Rectal smooth muscle tissue (tissue), 1 donor: ENCODE data around the gene CTXN3.
A peak's percentile ranks its signal among the peaks of the same experiment; 100 is the strongest.

Source experiments
- H3K27ac ChIP-seq: one replicate; pipeline ENCODE4 v1.7.0; 2013; ENCODE audit warnings: low read depth, low read length, inconsistent platforms
- H3K27me3 ChIP-seq: one replicate; pipeline ENCODE4 v1.7.0; 2013; ENCODE audit warnings: low read length; ENCODE audit not compliant: control insufficient read depth, insufficient read depth
- H3K36me3 ChIP-seq: one replicate; pipeline ENCODE4 v1.7.0; 2013; ENCODE audit warnings: low read length; ENCODE audit not compliant: control insufficient read depth, insufficient read depth
- H3K4me1 ChIP-seq: one replicate; pipeline ENCODE4 v1.7.0; 2013; ENCODE audit warnings: low read length; ENCODE audit not compliant: control insufficient read depth, insufficient read depth
- H3K4me3 ChIP-seq: one replicate; pipeline ENCODE4 v1.7.0; 2013; ENCODE audit warnings: low read length
- H3K9ac ChIP-seq: one replicate; pipeline ENCODE4 v1.7.0; 2013; ENCODE audit warnings: low read length

The CTXN3 gene

GRCh38 chr5:127619908-127620479 lies 28.9 kb upstream of the CTXN3 start:
- Histone ChIP-seq H3K27ac (no peak overlapping the region), H3K27me3 (no peaks in the 10 kb centered on the region), H3K36me3 (no peaks in the 10 kb centered on the region), H3K4me3 (no peak overlapping the region), H3K9ac (no peak overlapping the region), H3K4me1 (peaks cover 2% of the 10 kb centered on the region)

DNA sequence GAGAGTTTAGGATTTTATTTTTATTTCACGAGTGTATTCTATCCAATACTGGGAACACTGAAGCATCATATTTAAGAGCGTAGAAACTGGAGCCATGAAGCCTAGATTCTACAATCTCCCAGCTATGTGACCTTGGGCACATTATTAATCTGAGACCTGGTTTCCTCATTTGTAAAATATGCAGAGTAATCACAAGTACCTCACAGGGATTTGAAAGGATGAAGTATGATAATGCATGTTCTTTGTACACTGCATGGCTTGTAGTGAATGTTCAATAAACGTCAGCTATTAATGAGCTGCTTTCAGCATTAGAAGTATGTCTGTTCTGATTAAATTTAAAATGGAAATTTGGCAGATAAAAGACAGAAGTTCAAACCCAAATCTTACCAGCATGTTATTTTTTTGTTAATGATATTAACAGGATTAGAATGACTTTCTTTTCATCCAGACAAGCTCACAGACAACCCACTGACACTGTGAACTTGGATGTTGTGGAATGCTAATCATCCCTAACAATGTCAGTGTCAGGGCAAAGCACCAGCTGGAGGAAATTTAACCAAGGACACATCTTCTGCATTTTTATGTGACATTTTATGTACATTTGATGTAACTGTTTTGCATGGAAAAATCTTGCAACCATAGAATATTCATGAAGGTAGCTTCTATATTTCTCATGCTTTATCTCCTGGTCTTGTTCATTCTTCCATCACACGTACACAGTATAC lies 27.1 kb upstream of the CTXN3 start:
- Histone ChIP-seq H3K36me3 (no peaks in the 10 kb centered on the region), H3K27ac (no peak overlapping the region), H3K4me3 (no peak overlapping the region), H3K4me1 (no peaks in the 10 kb centered on the region), H3K9ac (no peak overlapping the region), H3K27me3 (no peaks in the 10 kb centered on the region)

DNA sequence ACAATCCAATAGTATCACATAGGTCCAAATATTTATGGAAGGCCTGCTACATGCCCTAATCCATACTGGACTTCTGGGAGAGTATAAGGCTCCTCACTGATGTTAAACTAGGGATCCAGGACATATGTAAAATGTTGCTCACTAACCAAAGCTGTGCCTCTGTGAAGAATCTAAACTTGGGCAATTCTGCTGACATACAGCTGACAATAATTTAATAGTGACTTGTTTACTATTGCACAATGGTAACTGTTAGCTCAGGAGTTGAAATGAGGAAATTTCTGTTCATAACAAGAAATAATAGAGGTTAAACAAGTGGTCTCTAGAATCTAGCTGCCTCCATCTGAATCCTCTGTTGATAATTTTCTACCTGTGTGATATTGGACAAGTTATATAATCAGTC lies 14.9 kb upstream of the CTXN3 start:
- Histone ChIP-seq H3K27me3 (no peaks in the 10 kb centered on the region), H3K27ac (no peak overlapping the region), H3K36me3 (no peaks in the 10 kb centered on the region), H3K4me3 (no peak overlapping the region), H3K9ac (no peak overlapping the region), H3K4me1 (no peaks in the 10 kb centered on the region)

DNA sequence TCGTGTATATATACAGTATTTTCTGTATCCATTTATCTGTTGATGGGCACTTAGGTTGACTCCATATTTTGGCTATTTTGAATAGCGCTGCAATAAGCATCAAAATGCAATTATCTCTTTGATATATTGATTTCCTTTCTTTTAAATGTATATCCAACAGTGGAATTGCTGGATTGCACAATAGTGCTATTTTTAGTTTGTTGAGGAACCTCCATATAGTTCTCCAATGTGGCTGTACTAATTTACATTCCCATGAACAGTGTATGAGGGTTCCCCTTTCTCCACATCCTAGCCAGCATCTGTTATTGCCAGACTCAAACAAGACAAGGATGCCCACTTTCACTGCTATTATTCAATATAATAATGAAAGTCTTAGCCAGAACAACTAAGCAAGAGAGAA lies 9.1 kb upstream of the CTXN3 start:
- Histone ChIP-seq H3K9ac (no peak overlapping the region), H3K4me3 (no peak overlapping the region), H3K4me1 (peaks cover 6% of the 10 kb centered on the region), H3K27me3 (no peaks in the 10 kb centered on the region), H3K27ac (no peak overlapping the region), H3K36me3 (no peaks in the 10 kb centered on the region)

GRCh38 chr5:127642949-127643348 lies 5.9 kb upstream of the CTXN3 start:
- Histone ChIP-seq H3K27me3 (no peaks in the 10 kb centered on the region), H3K4me1 (peaks cover 21% of the 10 kb centered on the region), H3K36me3 (no peaks in the 10 kb centered on the region), H3K4me3 (no peak overlapping the region), H3K27ac (no peak overlapping the region), H3K9ac (no peak overlapping the region)

- no peaks in the 10 kb centered on the region for H3K27me3 ChIP-seq
- H3K4me1 ChIP-seq: peaks cover 21% of the 10 kb centered on the region
- H3K36me3 ChIP-seq: no peaks in the 10 kb centered on the region
- H3K9ac ChIP-seq: no peak overlapping the region
- peak overlapping the region; percentile 17 for H3K27ac ChIP-seq
- no peak overlapping the region for H3K4me3 ChIP-seq
Observed at GRCh38 chr5:127643607-127644006, 5.3 kb upstream of the CTXN3 start.

GRCh38 chr5:127645300-127645726 lies 3.6 kb upstream of the CTXN3 start:
- Histone ChIP-seq H3K4me3 (no peak overlapping the region), H3K36me3 (no peaks in the 10 kb centered on the region), H3K4me1 (peaks cover 33% of the 10 kb centered on the region), H3K9ac (no peak overlapping the region), H3K27ac (no peak overlapping the region), H3K27me3 (no peaks in the 10 kb centered on the region)

GRCh38 chr5:127647361-127647958 lies 1.4 kb upstream of the CTXN3 start:
- H3K27ac ChIP-seq: peak overlapping the region; percentile 78
- H3K27me3 ChIP-seq: no peaks in the 10 kb centered on the region
- no peaks in the 10 kb centered on the region for H3K36me3 ChIP-seq
- no peak overlapping the region for H3K9ac ChIP-seq
- H3K4me1 ChIP-seq: peaks cover 41% of the 10 kb centered on the region
- no peak overlapping the region for H3K4me3 ChIP-seq

DNA sequence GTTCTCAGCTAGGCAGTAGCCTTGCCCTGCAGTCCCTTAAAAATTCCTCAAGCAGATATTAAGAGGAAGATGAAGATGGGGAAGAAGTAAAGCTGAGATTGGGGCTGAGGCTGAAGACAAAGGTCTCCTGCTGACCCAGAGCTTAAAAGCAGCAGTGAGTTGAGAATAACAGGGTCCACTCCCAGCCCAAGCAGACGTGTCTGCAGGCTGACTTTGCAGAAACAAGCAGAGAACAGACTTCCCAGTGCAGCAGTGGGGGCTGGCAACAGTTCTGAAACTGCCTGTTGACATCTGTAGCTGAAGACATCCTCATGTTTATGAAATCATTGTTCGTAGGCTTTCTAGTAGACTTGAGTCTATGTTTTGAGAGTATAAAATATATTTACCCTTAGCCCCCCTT lies 1.1 kb downstream of the CTXN3 start:
- Histone ChIP-seq H3K4me1 (peaks cover 36% of the 10 kb centered on the region), H3K36me3 (no peaks in the 10 kb centered on the region), H3K27ac (peak overlapping the region; percentile 27), H3K4me3 (no peak overlapping the region), H3K9ac (no peak overlapping the region), H3K27me3 (no peaks in the 10 kb centered on the region)

GRCh38 chr5:127650649-127651048 lies 1.8 kb downstream of the CTXN3 start:
- Histone ChIP-seq H3K27me3 (no peaks in the 10 kb centered on the region), H3K4me1 (peaks cover 34% of the 10 kb centered on the region), H3K4me3 (no peak overlapping the region), H3K36me3 (no peaks in the 10 kb centered on the region), H3K9ac (no peak overlapping the region), H3K27ac (peak overlapping the region; percentile 27)

DNA sequence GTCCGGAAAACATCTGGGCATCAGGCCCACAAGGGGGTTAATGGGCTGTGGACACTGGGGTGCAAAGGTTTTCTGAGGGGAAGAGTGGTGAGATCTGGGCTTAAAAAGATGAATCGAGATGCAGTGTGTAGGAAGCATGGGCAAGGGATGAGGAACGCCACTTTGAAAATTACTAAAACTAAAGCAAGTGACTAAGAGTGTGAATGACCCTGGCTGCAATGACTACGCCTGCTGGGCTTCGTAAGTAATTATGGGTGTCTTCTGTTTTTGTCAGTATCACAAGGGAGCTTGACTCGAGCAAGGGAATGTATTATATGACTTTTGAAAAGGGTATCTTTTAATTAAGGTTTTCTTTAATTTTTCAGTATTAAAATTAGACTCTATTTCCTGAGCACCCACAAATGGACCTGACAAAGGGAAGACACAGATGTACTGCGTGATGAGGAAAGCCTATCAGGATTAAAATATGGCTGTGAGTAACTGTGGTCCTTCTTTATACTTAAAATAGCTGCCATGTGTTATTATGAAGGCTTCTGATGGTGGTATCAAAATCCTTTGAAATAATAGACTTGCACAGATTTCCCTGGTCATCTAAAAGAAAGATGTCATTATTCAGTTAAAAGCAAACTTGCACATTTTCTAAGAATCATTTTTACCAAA lies 4.2 kb downstream of the CTXN3 start:
- H3K9ac ChIP-seq: no peak overlapping the region
- peaks cover 21% of the 10 kb centered on the region for H3K4me1 ChIP-seq
- no peak overlapping the region for H3K27ac ChIP-seq
- no peak overlapping the region for H3K4me3 ChIP-seq
- H3K27me3 ChIP-seq: no peaks in the 10 kb centered on the region
- no peaks in the 10 kb centered on the region for H3K36me3 ChIP-seq

- Histone ChIP-seq H3K27me3 (no peaks in the 10 kb centered on the region), H3K4me3 (no peak overlapping the region), H3K4me1 (no peaks in the 10 kb centered on the region), H3K27ac (no peak overlapping the region), H3K9ac (no peak overlapping the region), H3K36me3 (no peaks in the 10 kb centered on the region)
Observed at GRCh38 chr5:127656825-127657224, 7.9 kb downstream of the CTXN3 start.
